Liver (tissue), 9 donors: ENCODE results near the gene UNC93B1. TPM values are rescaled to one million over a fixed set of nuclear protein-coding genes. Genes with fewer than 3 reads are reported as not detected.

Source experiments
- DNase-seq: peaks from one replicate; pipeline ENCODE4 v3.0.0-alpha.2; 2017; ENCODE audit warnings: low spot score
- H3K27ac ChIP-seq, 2 donors: one replicate each; pipeline ENCODE4 v1.7.0; 2013; ENCODE audit warnings: inconsistent platforms in 2 of 2, low read length in 2 of 2, control low read depth in 1 of 2, low read depth in 1 of 2, mild to moderate bottlenecking in 1 of 2
- H3K27me3 ChIP-seq, 4 donors: one replicate each; pipeline versions ENCODE4 v1.6.1 to v1.7.0; 2013; ENCODE audit warnings: low read length in 3 of 4, inconsistent platforms in 1 of 4, mild to moderate bottlenecking in 1 of 4, moderate library complexity in 1 of 4; ENCODE audit not compliant: control insufficient read depth in 4 of 4, insufficient read depth in 4 of 4
- H3K36me3 ChIP-seq, 4 donors: one replicate each; pipeline versions ENCODE4 v1.6.1 to v1.7.0; 2013; ENCODE audit warnings: low read length in 3 of 4, mild to moderate bottlenecking in 3 of 4, low read depth in 1 of 4, moderate library complexity in 1 of 4; ENCODE audit not compliant: control insufficient read depth in 4 of 4, insufficient read depth in 3 of 4
- H3K4me1 ChIP-seq, 4 donors: one replicate each; pipeline versions ENCODE4 v1.6.1 to v1.7.0; 2013; ENCODE audit warnings: low read length in 3 of 4, mild to moderate bottlenecking in 3 of 4, moderate library complexity in 1 of 4; ENCODE audit not compliant: control insufficient read depth in 4 of 4, insufficient read depth in 4 of 4
- H3K4me3 ChIP-seq, 3 donors: one replicate each; pipeline versions ENCODE4 v1.6.1 to v1.7.0; 2013; ENCODE audit warnings: low read length in 3 of 3, control low read depth in 1 of 3, low read depth in 1 of 3, mild to moderate bottlenecking in 1 of 3
- H3K9ac ChIP-seq, 2 donors: one replicate each; pipeline ENCODE4 v1.7.0; 2013; ENCODE audit warnings: low read length in 2 of 2, mild to moderate bottlenecking in 2 of 2, moderate library complexity in 2 of 2, control low read depth in 1 of 2, low read depth in 1 of 2
- H3K9me3 ChIP-seq, 4 donors: one replicate each; pipeline versions ENCODE4 v1.6.1 to v1.7.0; 2013; ENCODE audit warnings: low read length in 3 of 4; ENCODE audit not compliant: control insufficient read depth in 4 of 4
- EGR1 ChIP-seq, 2 donors: IDR thresholded peaks; 2 replicates each; pipeline ENCODE4 v1.6.1; 2016 to 2018; ENCODE audit warnings: antibody characterized with exemption in 2 of 2, low read depth in 2 of 2
- FOXA2 ChIP-seq: IDR thresholded peaks from 2 replicates; pipeline ENCODE4 v1.6.1; 2016; ENCODE audit warnings: antibody characterized with exemption
- GABPA ChIP-seq, 2 donors: IDR thresholded peaks in 1 of 2; conservative IDR thresholded peaks in 1 of 2; 2 replicates each; pipeline ENCODE4 v1.6.1; 2016; ENCODE audit warnings: antibody characterized with exemption in 2 of 2, mild to moderate bottlenecking in 1 of 2, moderate library complexity in 1 of 2
- HNF4A ChIP-seq, 2 donors: conservative IDR thresholded peaks; 2 replicates each; pipeline ENCODE4 v1.6.1; 2016; ENCODE audit warnings: antibody characterized with exemption in 2 of 2, mild to moderate bottlenecking in 2 of 2
- HNF4G ChIP-seq: IDR thresholded peaks from 2 replicates; pipeline ENCODE4 v1.6.1; 2016; ENCODE audit warnings: antibody characterized with exemption
- MAX ChIP-seq: IDR thresholded peaks from 2 replicates; pipeline ENCODE4 v1.6.1; 2016; ENCODE audit warnings: antibody characterized with exemption
- NR2F2 ChIP-seq: IDR thresholded peaks from 2 replicates; pipeline ENCODE4 v1.6.1; 2016; ENCODE audit warnings: antibody characterized with exemption
- REST ChIP-seq: IDR thresholded peaks from 2 replicates; pipeline ENCODE4 v1.6.1; 2016; ENCODE audit warnings: antibody characterized with exemption, mild to moderate bottlenecking
- YY1 ChIP-seq: IDR thresholded peaks from 2 replicates; pipeline ENCODE4 v1.6.1; 2016; ENCODE audit warnings: antibody characterized with exemption, mild to moderate bottlenecking
- WGBS: extraction: QIAGEN DNeasy Blood & Tissue Kit; methylation state at CpG from one replicate; pipeline ENCODE4 v1.1.7; 2013; 5-methylcytosine and 5-hydroxymethylcytosine counted together
- polyA plus RNA-seq, 2 donors: library from polyadenylated mRNA; stranded (reverse) in 1 of 2; unstranded in 1 of 2; fragments of 200-250 nt in 1 of 2; fragments of >200 nt in 1 of 2; fragmentation: Nextera tagmentation in 1 of 2; extraction: Ambion mirVana in 1 of 2; gene quantifications; one replicate each; pipeline versions ENCODE4 v1.2.1 to v1.2.3, GENCODE V29; 2013 to 2015
- total RNA-seq, 2 donors: library from RNA; depleted of rRNA; stranded (reverse); fragments of >200 nt; gene quantifications; one replicate each; pipeline ENCODE4 v1.2.3, GENCODE V29; 2014
- donor health status: healthy.
- donor health status: healthy.
- donor health status: healthy.
- donor health status: healthy.
- donor health status: healthy.

The UNC93B1 gene
- total and polyA plus RNA-seq, 4 donors = 9.2 to 19.1 (median 15.0) TPM

- Histone ChIP-seq H3K36me3 (peaks cover 7 to 60% (median 15%) of the 10 kb centered on the region in 4 donors), H3K27me3 (no peaks in the 10 kb centered on the region)
These were observed 45.8 kb upstream of the UNC93B1 start for GRCh38 chr11:68049509-68050370.

GRCh38 chr11:68048681-68049508 lies 45.0 kb upstream of the UNC93B1 start:
- WGBS = 94% methylated on average over 35 of the region's 35 CpGs
- Histone ChIP-seq H3K4me1 (no peaks in the 10 kb centered on the region), H3K9ac (no peak overlapping the region), H3K27me3 (no peaks in the 10 kb centered on the region), H3K36me3 (peaks cover 7 to 67% (median 16%) of the 10 kb centered on the region in 4 donors), H3K9me3 (no peaks in the 10 kb centered on the region), H3K27ac (no peak overlapping the region), H3K4me3 (no peak overlapping the region)
- TF ChIP-seq FOXA2 (no peak), MAX (no peak), REST (no peak)
- no peak for DNase-seq

More at GRCh38 chr11:68049509-68050370, 45.8 kb upstream of the UNC93B1 start:
- H3K4me3 ChIP-seq = no peak overlapping the region
- no peak for DNase-seq
- no peaks in the 10 kb centered on the region for H3K4me1 ChIP-seq
- no peak overlapping the region for H3K27ac ChIP-seq
- H3K9ac ChIP-seq = no peak overlapping the region
- WGBS = 94% methylated on average over 40 of the region's 40 CpGs
- no peak for TF ChIP-seq YY1
- no peak for TF ChIP-seq HNF4G
- TF ChIP-seq MAX = no peak
- TF ChIP-seq GABPA (IDR thresholded peaks at IDR 0.05 in 1 of 2, conservative IDR thresholded peaks at IDR 0.05 in 1 of 2) = no peak
- TF ChIP-seq EGR1 (IDR thresholded peaks at IDR 0.05; ENCODE audit: low read depth in 2 of 2) = no peak
- TF ChIP-seq NR2F2 = no peak
- no peak for TF ChIP-seq HNF4A (conservative IDR thresholded peaks at IDR 0.05)
- no peaks in the 10 kb centered on the region for H3K9me3 ChIP-seq
